IMR-90 (cell line): ENCODE data around the gene C17orf67. TPM values are rescaled to one million over a fixed set of nuclear protein-coding genes. Genes with fewer than 3 reads are reported as not detected.

ENCODE experiments used
- ATAC-seq: fragments of 200-7000 bp; cut with Tn5 transposase; 2 replicates; pipeline ENCODE4 v1.9.1; 2020; ENCODE audit warnings: low read depth, mild to moderate bottlenecking, moderate library complexity
- BruUV-seq: library from RNA; stranded (reverse); fragments of 400-500 nt; replicated peaks from 2 replicates; lab custom pipeline; 2021; lab: Mats Ljungman, UMichigan
- CTCF ChIA-PET: fragments of 300-600 bp; formaldehyde crosslinking; extraction: SDS; loops from one replicate; lab custom pipeline; 2021; ENCODE audit warnings: antibody characterized with exemption; lab: Yijun Ruan, JAX
- POLR2A ChIA-PET: fragments of 300-600 bp; sonication (Branson Sonifier 250); formaldehyde crosslinking; loops from one replicate; lab custom pipeline; 2022; ENCODE audit warnings: antibody characterized with exemption; ENCODE audit not compliant: unreplicated experiment; lab: Charles Lee
- DNase-seq: peaks from one replicate; pipeline ENCODE4 v3.0.0; 2013
- H2AFZ ChIP-seq: replicated peaks from 2 replicates; pipeline ENCODE3; 2013; ENCODE audit warnings: low read length, mild to moderate bottlenecking; ENCODE audit not compliant: poor library complexity
- H2AK5ac ChIP-seq: 2 replicates; pipeline ENCODE4 v1.6.1; 2013; ENCODE audit warnings: low read depth, low read length, inconsistent platforms
- H2AK9ac ChIP-seq: replicated peaks from 2 replicates; pipeline ENCODE3; 2013; ENCODE audit warnings: mild to moderate bottlenecking, low read depth, low read length, moderate library complexity; ENCODE audit not compliant: poor library complexity
- H2BK120ac ChIP-seq: 2 replicates; pipeline ENCODE4 v1.6.1; 2013; ENCODE audit warnings: low read depth, low read length, inconsistent platforms
- H2BK15ac ChIP-seq: 3 replicates; pipeline ENCODE4 v1.6.1; 2013; ENCODE audit warnings: low read depth, low read length, inconsistent platforms
- H2BK20ac ChIP-seq: 2 replicates; pipeline ENCODE4 v1.6.1; 2013; ENCODE audit warnings: low read depth, mild to moderate bottlenecking, inconsistent platforms, low read length, moderate library complexity
- H2BK5ac ChIP-seq: 2 replicates; pipeline ENCODE4 v1.6.1; 2013; ENCODE audit warnings: mild to moderate bottlenecking, low read depth, low read length, inconsistent platforms; ENCODE audit not compliant: poor library complexity, severe bottlenecking
- H3K14ac ChIP-seq: replicated peaks from 2 replicates; pipeline ENCODE4 v1.6.1; 2013; ENCODE audit warnings: low read depth, low read length, inconsistent platforms
- H3K18ac ChIP-seq: 2 replicates; pipeline ENCODE4 v1.6.1; 2013; ENCODE audit warnings: low read depth, low read length, control low read depth
- H3K23ac ChIP-seq: 2 replicates; pipeline ENCODE4 v1.6.1; 2013; ENCODE audit warnings: low read depth, low read length, inconsistent platforms
- H3K27ac ChIP-seq: 2 replicates; pipeline ENCODE4 v1.5.1; 2013; ENCODE audit warnings: mild to moderate bottlenecking, control low read depth, low read length; ENCODE audit not compliant: insufficient read depth
- H3K27me3 ChIP-seq: 2 replicates; pipeline ENCODE4 v1.6.1; 2013; ENCODE audit warnings: low read length; ENCODE audit not compliant: control insufficient read depth, insufficient read depth
- H3K36me3 ChIP-seq: 2 replicates; pipeline ENCODE4 v1.6.1; 2013; ENCODE audit warnings: low read length, mixed read lengths; ENCODE audit not compliant: control insufficient read depth, insufficient read depth
- H3K4ac ChIP-seq: 2 replicates; pipeline ENCODE4 v1.6.1; 2013; ENCODE audit warnings: low read depth, low read length, inconsistent platforms
- H3K4me1 ChIP-seq: 2 replicates; pipeline ENCODE4 v1.6.1; 2013; ENCODE audit warnings: low read length, mixed read lengths; ENCODE audit not compliant: control insufficient read depth, insufficient read depth
- H3K4me2 ChIP-seq: 2 replicates; pipeline ENCODE4 v1.6.1; 2013; ENCODE audit warnings: low read depth, mild to moderate bottlenecking, control low read depth, low read length, moderate library complexity
- H3K4me3 ChIP-seq: 2 replicates; pipeline ENCODE4 v1.5.1; 2013; ENCODE audit warnings: low read depth, mild to moderate bottlenecking, control low read depth, low read length, moderate library complexity; ENCODE audit not compliant: insufficient read depth
- H3K56ac ChIP-seq: 2 replicates; pipeline ENCODE4 v1.6.1; 2013; ENCODE audit warnings: low read length, inconsistent platforms; ENCODE audit not compliant: insufficient read depth; ENCODE audit errors: extremely low read depth
- H3K79me1 ChIP-seq, 2 experiments: 2 replicates each; pipeline ENCODE4 v1.6.1; 2013; ENCODE audit warnings: low read length in 2 of 2, inconsistent platforms in 1 of 2, low read depth in 1 of 2
- H3K9ac ChIP-seq: 2 replicates; pipeline ENCODE4 v1.6.1; 2013; ENCODE audit warnings: low read depth, low read length, control low read depth
- H3K9me1 ChIP-seq: 2 replicates; pipeline ENCODE4 v1.6.1; 2013; ENCODE audit warnings: low read length, inconsistent platforms; ENCODE audit not compliant: insufficient read depth
- H3K9me3 ChIP-seq: 2 replicates; pipeline ENCODE4 v1.6.1; 2013; ENCODE audit warnings: low read length; ENCODE audit not compliant: control insufficient read depth, insufficient read depth
- H4K20me1 ChIP-seq: 2 replicates; pipeline ENCODE4 v1.6.1; 2013; ENCODE audit warnings: low read length, inconsistent platforms; ENCODE audit not compliant: insufficient read depth
- H4K5ac ChIP-seq: 2 replicates; pipeline ENCODE4 v1.6.1; 2013; ENCODE audit warnings: mild to moderate bottlenecking, low read depth, low read length, control low read depth
- H4K8ac ChIP-seq, 2 experiments: 2 replicates each; pipeline ENCODE4 v1.6.1; 2013; ENCODE audit warnings: low read depth in 2 of 2, low read length in 2 of 2, control low read depth in 1 of 2, inconsistent platforms in 1 of 2
- H4K91ac ChIP-seq: 2 replicates; pipeline ENCODE4 v1.6.1; 2013; ENCODE audit warnings: low read depth, low read length, inconsistent platforms; ENCODE audit not compliant: insufficient read depth
- CHD1 ChIP-seq: IDR thresholded peaks from 2 replicates; pipeline ENCODE4 v1.6.1; 2012; ENCODE audit warnings: low read depth, low read length, improper control_type of control experiment
- WGBS, 2 experiments: methylation state at CpG; one replicate each; pipeline versions ENCODE4 v1.1.5 to v1.1.7; 2013; ENCODE audit warnings: missing lambda C conversion rate in 2 of 2; ENCODE audit not compliant: insufficient read length in 1 of 2; ENCODE audit errors: extremely low coverage in 2 of 2; 5-methylcytosine and 5-hydroxymethylcytosine counted together
- dilution Hi-C: fragments of 300-500 bp; cut with HindIII; formaldehyde crosslinking; loops from one replicate; pipeline ENCODE4 v1.14.3; 2018; ENCODE audit warnings: low sequenced_read_pairs; ENCODE audit not compliant: unreplicated experiment
- in situ Hi-C: fragments of 300-500 bp; cut with MboI; formaldehyde crosslinking; loops from 3 replicates; pipeline ENCODE4 v1.14.3; 2019; ENCODE audit warnings: low sequenced_read_pairs, inconsistent platforms, mixed read lengths
- intact Hi-C: fragments of 100-400 bp; cut with micrococcal nuclease; formaldehyde crosslinking; loops from 2 replicates; pipeline ENCODE4 v1.10.0; 2022
- polyA plus RNA-seq, 3 experiments: library from polyadenylated mRNA; depleted of rRNA; stranded (reverse); fragments of >200 nt; gene quantifications; 2 replicates each; pipeline ENCODE4 v1.2.3, GENCODE V29; 2012; ENCODE audit warnings: low replicate concordance in 1 of 3
- total RNA-seq: library from RNA; depleted of rRNA; stranded (reverse); fragments of >200 nt; gene quantifications from 2 replicates; pipeline ENCODE4 v1.2.3, GENCODE V29; 2012

The C17orf67 gene
- total and polyA plus RNA-seq, 2 of the 4 experiments (the other 2 are of a cell fraction): 0.18 to 1.1 TPM

DNA sequence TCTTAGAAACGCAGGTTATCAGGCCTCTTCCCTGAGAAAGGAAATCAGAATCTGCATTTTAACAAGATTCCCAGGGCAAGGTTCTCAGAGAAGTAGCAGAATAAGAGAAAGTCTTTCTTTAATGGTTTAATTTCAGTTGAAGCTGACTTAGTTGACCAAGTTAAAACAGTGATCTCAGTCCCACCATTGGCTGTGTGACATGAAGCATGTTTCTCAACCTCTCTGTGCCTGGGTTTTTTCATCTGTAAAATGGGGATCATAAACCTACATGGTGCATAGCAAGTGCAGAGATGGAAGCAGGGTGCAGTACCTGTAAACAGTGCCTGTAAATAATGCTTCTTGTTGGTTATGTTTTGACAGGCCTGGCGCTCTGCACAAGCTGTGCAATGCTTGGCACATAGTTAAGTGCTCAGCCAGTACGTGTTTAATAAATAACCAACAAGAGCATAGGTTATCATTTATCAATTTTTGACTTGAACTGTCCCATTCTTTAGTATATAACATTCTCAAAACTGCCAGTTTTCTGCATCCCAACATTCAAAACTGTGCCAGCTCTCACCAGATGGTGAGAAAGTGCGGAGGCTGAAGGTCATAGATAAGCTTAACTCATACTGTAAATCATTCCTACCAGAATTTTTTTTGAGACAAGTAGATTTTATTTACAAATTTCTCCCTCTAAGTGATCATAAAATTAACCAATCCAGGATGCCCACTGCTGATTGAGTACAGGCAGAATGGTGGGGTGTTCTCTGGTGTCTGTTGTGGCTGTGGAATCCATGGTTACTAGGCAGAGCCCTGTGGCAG lies 6.9 kb downstream of the C17orf67 start:
- H3K9ac ChIP-seq: no peak overlapping the region
- 80% methylated on average over 1 of the region's 4 CpGs; no CpG with 5 or more reads in 1 of the 2 experiments for WGBS, 2 experiments
- H2BK5ac ChIP-seq: no peak overlapping the region
- no peak for DNase-seq
- H3K36me3 ChIP-seq: no peaks in the 10 kb centered on the region; the same call in 1 of the 2 replicates
- no peak overlapping the region for H4K91ac ChIP-seq
- peaks cover 21 to 27% of the 10 kb centered on the region in 2 experiments for H3K79me1 ChIP-seq
- H3K9me3 ChIP-seq: no peaks in the 10 kb centered on the region
- no peak overlapping the region for H3K23ac ChIP-seq
- no peak overlapping the region for H3K18ac ChIP-seq
- peaks cover 14% of the 10 kb centered on the region; the same call in 1 of the 2 replicates for H3K9me1 ChIP-seq
- no peak overlapping the region for H2BK15ac ChIP-seq
- CTCF ChIA-PET: interaction anchor here (0.6 to 1.2 kb wide), 2 partner anchors 10 to 128 kb away, joined by 3 to 6 read pairs; no protein-coding TSS in a partner anchor
- no peak overlapping the region for H4K5ac ChIP-seq
- no peak overlapping the region for H3K4me3 ChIP-seq
- no peaks in the 10 kb centered on the region for H3K27me3 ChIP-seq
- H2AK5ac ChIP-seq: no peak overlapping the region
- H3K14ac ChIP-seq: no peak overlapping the region
- no peak overlapping the region for H3K27ac ChIP-seq
- no peak for ATAC-seq
- BruUV-seq: no TSS peak
- in situ Hi-C loops (no loop called here), dilution Hi-C loops (no loop called here), intact Hi-C loops (no loop called here)
- peaks cover 11% of the 10 kb centered on the region; the same call in 1 of the 2 replicates for H4K20me1 ChIP-seq
- no peak overlapping the region for H2BK120ac ChIP-seq
- H2AFZ ChIP-seq: no peak overlapping the region
- H2AK9ac ChIP-seq: no peak overlapping the region
- no peak overlapping the region for H4K8ac ChIP-seq
- no peak for TF ChIP-seq CHD1
- H2BK20ac ChIP-seq: no peak overlapping the region
- H3K4me1 ChIP-seq: no peaks in the 10 kb centered on the region
- POLR2A ChIA-PET: no interaction called here
- no peak overlapping the region for H3K4ac ChIP-seq
- no peak overlapping the region for H3K4me2 ChIP-seq
- H3K56ac ChIP-seq: no peak overlapping the region
